ENCODE measurements around the gene RNF157.

DNA sequence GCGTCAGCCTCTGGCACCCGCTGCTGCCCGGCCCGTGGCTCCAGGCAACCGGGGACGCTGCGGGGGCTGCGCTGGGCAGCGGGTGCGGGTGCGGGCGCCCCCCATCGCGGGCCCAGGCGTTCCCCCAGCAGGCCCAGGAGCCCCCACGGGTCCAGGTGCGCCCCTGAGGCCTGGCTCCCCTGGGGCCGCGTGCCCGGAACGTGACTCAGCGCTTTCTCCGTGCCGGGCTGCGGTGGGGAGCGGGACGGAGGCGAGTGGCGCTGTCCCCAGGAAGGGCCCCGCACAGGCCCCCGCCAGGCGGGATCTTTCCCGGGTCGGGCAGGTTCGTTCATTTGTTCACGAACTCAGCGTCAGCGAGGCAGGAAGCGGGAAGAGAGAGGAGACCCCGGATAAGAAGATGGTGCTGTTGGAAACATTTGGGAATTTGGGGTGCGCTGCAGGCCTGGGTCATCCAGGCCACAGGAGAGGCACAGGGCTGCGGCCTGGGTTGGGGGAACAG lies 118.3 kb downstream of the RNF157 start:
- TF ChIP-seq, protein P1, sequence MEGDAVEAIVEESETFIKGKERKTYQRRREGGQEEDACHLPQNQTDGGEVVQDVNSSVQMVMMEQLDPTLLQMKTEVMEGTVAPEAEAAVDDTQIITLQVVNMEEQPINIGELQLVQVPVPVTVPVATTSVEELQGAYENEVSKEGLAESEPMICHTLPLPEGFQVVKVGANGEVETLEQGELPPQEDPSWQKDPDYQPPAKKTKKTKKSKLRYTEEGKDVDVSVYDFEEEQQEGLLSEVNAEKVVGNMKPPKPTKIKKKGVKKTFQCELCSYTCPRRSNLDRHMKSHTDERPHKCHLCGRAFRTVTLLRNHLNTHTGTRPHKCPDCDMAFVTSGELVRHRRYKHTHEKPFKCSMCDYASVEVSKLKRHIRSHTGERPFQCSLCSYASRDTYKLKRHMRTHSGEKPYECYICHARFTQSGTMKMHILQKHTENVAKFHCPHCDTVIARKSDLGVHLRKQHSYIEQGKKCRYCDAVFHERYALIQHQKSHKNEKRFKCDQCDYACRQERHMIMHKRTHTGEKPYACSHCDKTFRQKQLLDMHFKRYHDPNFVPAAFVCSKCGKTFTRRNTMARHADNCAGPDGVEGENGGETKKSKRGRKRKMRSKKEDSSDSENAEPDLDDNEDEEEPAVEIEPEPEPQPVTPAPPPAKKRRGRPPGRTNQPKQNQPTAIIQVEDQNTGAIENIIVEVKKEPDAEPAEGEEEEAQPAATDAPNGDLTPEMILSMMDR (IDR thresholded peaks at IDR 0.05) = no peak
- TF ChIP-seq SP1 (CRISPR knock-in tag; conservative IDR thresholded peaks at IDR 0.05) = no peak
- no peak for TF ChIP-seq ZNF423 (CRISPR knock-in tag; IDR thresholded peaks at IDR 0.05)
